ENCODE data around the gene TTC14.

TTC14 gene

GRCh38 chr3:180626844-180627243 is 24.9 kb downstream of the TTC14 start:
- no peak for DNase-seq (ENCODE audit: low read depth in 3 of 3, low spot score in 1 of 3)

GRCh38 chr3:180630371-180630770 is 28.4 kb downstream of the TTC14 start:
- DNase-seq (ENCODE audit: low read depth in 3 of 3, low spot score in 1 of 3): no peak

GRCh38 chr3:180631317-180631716 is 29.4 kb downstream of the TTC14 start:
- DNase-seq (ENCODE audit: low read depth in 3 of 3, low spot score in 1 of 3): no peak

DNA sequence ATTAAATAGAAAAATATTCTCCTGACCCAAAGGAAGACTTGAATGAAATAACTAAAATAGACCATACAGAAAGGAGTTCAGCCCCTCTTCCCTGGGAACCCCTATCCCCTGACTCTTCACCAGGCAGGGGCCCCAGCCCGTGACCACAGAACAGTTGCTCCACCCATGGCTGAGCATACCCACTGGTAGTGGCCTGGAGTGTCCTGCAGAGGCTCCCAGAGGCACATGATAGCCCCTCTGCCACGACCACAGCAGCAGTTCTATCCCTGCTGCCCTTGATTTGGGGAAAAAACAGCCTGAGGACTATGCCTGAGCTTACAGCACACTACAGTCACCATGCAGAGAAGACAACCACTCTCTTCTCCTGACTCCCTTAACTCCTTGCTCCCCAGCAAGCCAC is 31.8 kb downstream of the TTC14 start:
- no peak for DNase-seq (ENCODE audit: low read depth in 3 of 3, low spot score in 1 of 3)

DNA sequence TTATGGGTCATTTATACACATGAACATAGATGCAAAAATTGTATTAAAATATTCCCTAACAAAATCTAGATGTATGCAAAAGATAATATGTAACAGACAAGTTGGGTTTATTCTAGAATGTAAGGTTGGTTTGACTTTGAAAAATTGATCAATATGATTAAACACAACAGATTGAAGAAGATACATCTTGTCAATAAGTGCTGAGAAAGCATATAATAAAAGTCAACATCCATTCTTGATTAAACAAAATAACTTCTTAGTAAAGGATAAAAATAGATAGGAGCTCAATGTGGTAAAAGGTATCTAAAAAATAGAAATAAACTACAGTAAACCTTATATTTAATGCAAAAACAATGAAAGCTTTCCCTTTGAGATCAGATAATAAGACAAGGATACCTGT is 39.0 kb downstream of the TTC14 start:
- no peak for DNase-seq (ENCODE audit: low read depth in 3 of 3, low spot score in 1 of 3)

- no peak for DNase-seq (ENCODE audit: low read depth in 3 of 3, low spot score in 1 of 3)
Measured at GRCh38 chr3:180646187-180646790, 44.3 kb downstream of the TTC14 start.

DNA sequence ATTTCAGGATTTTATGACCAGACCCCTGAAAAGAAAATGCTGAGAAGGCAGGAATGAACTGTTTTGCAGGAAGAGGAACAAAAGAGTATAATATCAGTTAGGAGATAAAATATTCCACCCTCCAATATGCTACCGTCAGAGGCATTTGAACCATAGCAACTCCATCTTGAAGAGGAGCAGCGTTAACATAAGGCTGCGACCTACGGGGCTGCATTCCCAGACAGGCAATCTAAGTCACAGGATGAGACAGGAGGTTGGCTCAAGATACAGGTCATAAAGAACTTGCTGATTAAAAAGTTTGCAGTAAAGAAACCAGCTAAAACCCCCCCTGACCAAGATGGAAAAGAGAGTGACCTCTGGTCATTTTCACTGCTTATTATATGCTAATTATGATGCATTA is 54.4 kb downstream of the TTC14 start:
- no peak for DNase-seq (ENCODE audit: low read depth in 3 of 3, low spot score in 1 of 3)

- no peak for DNase-seq (ENCODE audit: low read depth in 3 of 3, low spot score in 1 of 3)
Measured at GRCh38 chr3:180657094-180657493, 55.1 kb downstream of the TTC14 start.
